Liver (tissue), 9 donors: ENCODE measurements around the gene CAPZB. TPM values are rescaled to one million over a fixed set of nuclear protein-coding genes. Genes with fewer than 3 reads are reported as not detected.

Experiments used
- DNase-seq: peaks from one replicate; pipeline ENCODE4 v3.0.0-alpha.2; 2017; ENCODE audit warnings: low spot score
- H3K27ac ChIP-seq, 2 donors: one replicate each; pipeline ENCODE4 v1.7.0; 2013; ENCODE audit warnings: inconsistent platforms in 2 of 2, low read length in 2 of 2, control low read depth in 1 of 2, low read depth in 1 of 2, mild to moderate bottlenecking in 1 of 2
- H3K27me3 ChIP-seq, 4 donors: one replicate each; pipeline versions ENCODE4 v1.6.1 to v1.7.0; 2013; ENCODE audit warnings: low read length in 3 of 4, inconsistent platforms in 1 of 4, mild to moderate bottlenecking in 1 of 4, moderate library complexity in 1 of 4; ENCODE audit not compliant: control insufficient read depth in 4 of 4, insufficient read depth in 4 of 4
- H3K36me3 ChIP-seq, 4 donors: one replicate each; pipeline versions ENCODE4 v1.6.1 to v1.7.0; 2013; ENCODE audit warnings: low read length in 3 of 4, mild to moderate bottlenecking in 3 of 4, low read depth in 1 of 4, moderate library complexity in 1 of 4; ENCODE audit not compliant: control insufficient read depth in 4 of 4, insufficient read depth in 3 of 4
- H3K4me1 ChIP-seq, 4 donors: one replicate each; pipeline versions ENCODE4 v1.6.1 to v1.7.0; 2013; ENCODE audit warnings: low read length in 3 of 4, mild to moderate bottlenecking in 3 of 4, moderate library complexity in 1 of 4; ENCODE audit not compliant: control insufficient read depth in 4 of 4, insufficient read depth in 4 of 4
- H3K4me3 ChIP-seq, 3 donors: one replicate each; pipeline versions ENCODE4 v1.6.1 to v1.7.0; 2013; ENCODE audit warnings: low read length in 3 of 3, control low read depth in 1 of 3, low read depth in 1 of 3, mild to moderate bottlenecking in 1 of 3
- H3K9ac ChIP-seq, 2 donors: one replicate each; pipeline ENCODE4 v1.7.0; 2013; ENCODE audit warnings: low read length in 2 of 2, mild to moderate bottlenecking in 2 of 2, moderate library complexity in 2 of 2, control low read depth in 1 of 2, low read depth in 1 of 2
- H3K9me3 ChIP-seq, 4 donors: one replicate each; pipeline versions ENCODE4 v1.6.1 to v1.7.0; 2013; ENCODE audit warnings: low read length in 3 of 4; ENCODE audit not compliant: control insufficient read depth in 4 of 4
- ATF3 ChIP-seq: IDR thresholded peaks from 2 replicates; pipeline ENCODE4 v1.6.1; 2016; ENCODE audit warnings: antibody characterized with exemption
- CTCF ChIP-seq: fragments of 150-350 bp; IDR thresholded peaks from 2 replicates; pipeline ENCODE4 v1.5.1; 2017; ENCODE audit warnings: improper control_type of control experiment, low read depth, low read length; ENCODE audit not compliant: missing input control
- EGR1 ChIP-seq, 2 donors: IDR thresholded peaks; 2 replicates each; pipeline ENCODE4 v1.6.1; 2016 to 2018; ENCODE audit warnings: antibody characterized with exemption in 2 of 2, low read depth in 2 of 2
- FOXA1 ChIP-seq: IDR thresholded peaks from 2 replicates; pipeline ENCODE4 v1.6.1; 2016; ENCODE audit warnings: antibody characterized with exemption
- FOXA2 ChIP-seq: IDR thresholded peaks from 2 replicates; pipeline ENCODE4 v1.6.1; 2016; ENCODE audit warnings: antibody characterized with exemption
- GABPA ChIP-seq, 2 donors: IDR thresholded peaks in 1 of 2; conservative IDR thresholded peaks in 1 of 2; 2 replicates each; pipeline ENCODE4 v1.6.1; 2016; ENCODE audit warnings: antibody characterized with exemption in 2 of 2, mild to moderate bottlenecking in 1 of 2, moderate library complexity in 1 of 2
- HNF4A ChIP-seq, 2 donors: conservative IDR thresholded peaks; 2 replicates each; pipeline ENCODE4 v1.6.1; 2016; ENCODE audit warnings: antibody characterized with exemption in 2 of 2, mild to moderate bottlenecking in 2 of 2
- HNF4G ChIP-seq: IDR thresholded peaks from 2 replicates; pipeline ENCODE4 v1.6.1; 2016; ENCODE audit warnings: antibody characterized with exemption
- JUND ChIP-seq, 2 donors: IDR thresholded peaks; 2 replicates each; pipeline ENCODE4 v1.6.1; 2016; ENCODE audit warnings: antibody characterized with exemption in 2 of 2
- NR2F2 ChIP-seq: IDR thresholded peaks from 2 replicates; pipeline ENCODE4 v1.6.1; 2016; ENCODE audit warnings: antibody characterized with exemption
- RAD21 ChIP-seq, 2 donors: IDR thresholded peaks; 2 replicates each; pipeline ENCODE4 v1.6.1; 2016; ENCODE audit warnings: antibody characterized with exemption in 2 of 2, mild to moderate bottlenecking in 2 of 2
- REST ChIP-seq: IDR thresholded peaks from 2 replicates; pipeline ENCODE4 v1.6.1; 2016; ENCODE audit warnings: antibody characterized with exemption, mild to moderate bottlenecking
- RXRA ChIP-seq, 2 donors: IDR thresholded peaks; 2 replicates each; pipeline ENCODE4 v1.6.1; 2017 to 2018; ENCODE audit warnings: antibody characterized with exemption in 2 of 2, mild to moderate bottlenecking in 1 of 2
- SP1 ChIP-seq: IDR thresholded peaks from 2 replicates; pipeline ENCODE4 v1.6.1; 2018; ENCODE audit warnings: antibody characterized with exemption, mild to moderate bottlenecking
- TAF1 ChIP-seq: conservative IDR thresholded peaks from 2 replicates; pipeline ENCODE4 v1.6.1; 2016; ENCODE audit warnings: antibody characterized with exemption, mild to moderate bottlenecking
- YY1 ChIP-seq: IDR thresholded peaks from 2 replicates; pipeline ENCODE4 v1.6.1; 2016; ENCODE audit warnings: antibody characterized with exemption, mild to moderate bottlenecking
- ZBTB33 ChIP-seq: IDR thresholded peaks from 2 replicates; pipeline ENCODE4 v1.6.1; 2016; ENCODE audit warnings: antibody characterized with exemption
- WGBS: extraction: QIAGEN DNeasy Blood & Tissue Kit; methylation state at CpG from one replicate; pipeline ENCODE4 v1.1.7; 2013; 5-methylcytosine and 5-hydroxymethylcytosine counted together
- polyA plus RNA-seq, 2 donors: library from polyadenylated mRNA; stranded (reverse) in 1 of 2; unstranded in 1 of 2; fragments of 200-250 nt in 1 of 2; fragments of >200 nt in 1 of 2; fragmentation: Nextera tagmentation in 1 of 2; extraction: Ambion mirVana in 1 of 2; gene quantifications; one replicate each; pipeline versions ENCODE4 v1.2.1 to v1.2.3, GENCODE V29; 2013 to 2015
- total RNA-seq, 2 donors: library from RNA; depleted of rRNA; stranded (reverse); fragments of >200 nt; gene quantifications; one replicate each; pipeline ENCODE4 v1.2.3, GENCODE V29; 2014
- donor health status: healthy.
- donor health status: healthy.
- donor health status: healthy.
- donor health status: healthy.
- donor health status: healthy.

Gene CAPZB
- total and polyA plus RNA-seq, 4 donors, result 38.3 to 98.9 (median 51.1) TPM

GRCh38 chr1:19529664-19530063, 44.3 kb upstream of the CAPZB start:
- DNase-seq, result no peak
- H3K4me1 ChIP-seq, result no peaks in the 10 kb centered on the region
- no peak overlapping the region for H3K4me3 ChIP-seq
- H3K27ac ChIP-seq, result no peak overlapping the region
- no peak overlapping the region for H3K9ac ChIP-seq
- no peaks in the 10 kb centered on the region for H3K36me3 ChIP-seq
- H3K27me3 ChIP-seq, result no peaks in the 10 kb centered on the region
- H3K9me3 ChIP-seq, result peaks cover 0 to 3% (median 0%) of the 10 kb centered on the region in 4 donors
- WGBS, result 83% methylated on average over 7 of the region's 7 CpGs
- TF ChIP-seq ZBTB33 (no peak), EGR1 (IDR thresholded peaks at IDR 0.05; ENCODE audit: low read depth in 2 of 2) (no peak), HNF4A (conservative IDR thresholded peaks at IDR 0.05) (no peak), RXRA (IDR thresholded peaks at IDR 0.05) (no peak), RAD21 (IDR thresholded peaks at IDR 0.05) (no peak), FOXA1 (no peak), YY1 (no peak), ATF3 (no peak), SP1 (no peak), REST (no peak), HNF4G (no peak), NR2F2 (no peak), GABPA (IDR thresholded peaks at IDR 0.05 in 1 of 2, conservative IDR thresholded peaks at IDR 0.05 in 1 of 2) (no peak), FOXA2 (no peak), TAF1 (no peak), CTCF (no peak)

- Histone ChIP-seq H3K27ac (no peak overlapping the region), H3K36me3 (no peaks in the 10 kb centered on the region), H3K4me3 (no peak overlapping the region), H3K9ac (no peak overlapping the region), H3K9me3 (peaks cover 0 to 3% (median 0%) of the 10 kb centered on the region in 4 donors), H3K4me1 (no peaks in the 10 kb centered on the region), H3K27me3 (no peaks in the 10 kb centered on the region)
- DNase-seq, result no peak
- WGBS, result 86% methylated on average over 2 of the region's 2 CpGs
- TF ChIP-seq RAD21 (IDR thresholded peaks at IDR 0.05) (no peak), HNF4G (no peak), SP1 (no peak), REST (no peak), RXRA (IDR thresholded peaks at IDR 0.05) (no peak), CTCF (no peak), JUND (IDR thresholded peaks at IDR 0.05) (no peak), ATF3 (no peak)
Measured at GRCh38 chr1:19528438-19528837, 43.1 kb upstream of the CAPZB start.
